GM18508 (cell line): ENCODE data around the gene SYCN.

Experiments used
- ATAC-seq: cut with Tn5 transposase; IDR thresholded peaks from one replicate; pipeline ENCODE4 v1.9.1; 2021; ENCODE audit warnings: moderate number of reproducible peaks; ENCODE audit not compliant: insufficient read depth, unreplicated experiment

SYCN gene

DNA sequence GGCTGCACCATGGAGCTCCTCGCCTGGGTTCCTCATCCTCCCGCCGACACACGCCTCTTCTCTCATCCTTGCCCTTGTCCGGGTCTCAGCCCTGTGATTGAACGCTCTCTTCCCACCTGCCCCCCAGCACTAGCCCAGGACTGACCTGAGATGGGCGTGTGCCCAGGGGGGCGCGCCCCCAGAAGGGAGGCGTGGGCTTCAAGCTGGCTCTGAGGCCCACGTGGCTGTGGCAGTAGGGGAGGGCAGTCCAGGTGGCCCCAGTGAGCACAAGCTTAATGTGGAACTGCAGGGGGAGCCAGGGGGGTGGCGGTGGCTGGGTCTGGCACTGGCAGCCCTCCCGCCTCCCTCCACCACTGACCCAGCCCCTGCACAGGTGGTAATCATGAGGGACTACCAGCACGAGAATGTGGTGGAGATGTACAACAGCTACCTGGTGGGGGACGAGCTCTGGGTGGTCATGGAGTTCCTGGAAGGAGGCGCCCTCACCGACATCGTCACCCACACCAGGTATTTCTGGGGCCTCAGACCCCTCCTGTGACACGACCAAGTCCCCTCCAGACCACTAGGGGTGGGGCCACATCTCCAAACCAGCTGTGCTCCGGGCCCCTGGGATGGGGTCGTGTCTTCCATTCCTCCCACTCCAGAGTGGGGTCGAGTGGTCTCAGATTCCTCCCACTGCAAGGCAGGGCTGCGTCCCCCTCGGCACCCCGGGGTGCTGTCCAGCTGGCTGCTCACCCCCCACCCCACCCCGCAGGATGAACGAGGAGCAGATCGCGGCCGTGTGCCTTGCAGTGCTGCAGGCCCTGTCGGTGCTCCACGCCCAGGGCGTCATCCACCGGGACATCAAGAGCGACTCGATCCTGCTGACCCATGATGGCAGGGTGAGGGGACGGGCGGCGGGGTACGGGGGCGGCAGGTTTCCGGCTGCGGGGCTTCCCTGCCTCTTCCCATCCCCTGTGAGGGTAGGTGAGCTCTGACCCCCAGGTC is 29.2 kb downstream of the SYCN start:
- ATAC-seq = no peak

DNA sequence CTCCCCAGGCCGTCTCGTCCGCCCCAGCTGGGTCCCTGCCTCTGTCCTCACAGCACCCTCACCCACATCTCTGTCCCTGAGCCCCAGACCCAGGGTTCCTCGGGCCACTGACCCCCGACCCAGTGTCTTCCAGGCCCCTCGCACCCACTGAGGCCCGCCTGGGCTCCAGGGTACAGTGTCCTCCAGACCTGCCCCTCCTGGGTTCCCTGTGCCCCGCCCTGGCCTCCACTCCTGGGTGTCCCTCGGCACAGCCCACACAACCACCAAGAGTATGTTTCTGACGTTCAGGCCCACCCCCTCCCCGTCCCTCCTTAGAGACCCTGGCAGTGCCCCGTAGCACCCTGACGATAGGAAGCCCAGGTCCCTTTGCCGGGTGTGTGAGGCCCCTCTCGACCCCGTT is 29.9 kb downstream of the SYCN start:
- no peak for ATAC-seq

DNA sequence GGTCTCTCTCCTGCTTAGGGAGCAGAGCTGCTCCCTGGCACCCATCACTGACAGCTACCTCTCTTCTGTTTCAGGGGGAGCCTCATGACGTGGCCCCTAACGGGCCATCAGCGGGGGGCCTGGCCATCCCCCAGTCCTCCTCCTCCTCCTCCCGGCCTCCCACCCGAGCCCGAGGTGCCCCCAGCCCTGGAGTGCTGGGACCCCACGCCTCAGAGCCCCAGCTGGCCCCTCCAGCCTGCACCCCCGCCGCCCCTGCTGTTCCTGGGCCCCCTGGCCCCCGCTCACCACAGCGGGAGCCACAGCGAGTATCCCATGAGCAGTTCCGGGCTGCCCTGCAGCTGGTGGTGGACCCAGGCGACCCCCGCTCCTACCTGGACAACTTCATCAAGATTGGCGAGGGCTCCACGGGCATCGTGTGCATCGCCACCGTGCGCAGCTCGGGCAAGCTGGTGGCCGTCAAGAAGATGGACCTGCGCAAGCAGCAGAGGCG is 30.5 kb downstream of the SYCN start:
- ATAC-seq = no peak

DNA sequence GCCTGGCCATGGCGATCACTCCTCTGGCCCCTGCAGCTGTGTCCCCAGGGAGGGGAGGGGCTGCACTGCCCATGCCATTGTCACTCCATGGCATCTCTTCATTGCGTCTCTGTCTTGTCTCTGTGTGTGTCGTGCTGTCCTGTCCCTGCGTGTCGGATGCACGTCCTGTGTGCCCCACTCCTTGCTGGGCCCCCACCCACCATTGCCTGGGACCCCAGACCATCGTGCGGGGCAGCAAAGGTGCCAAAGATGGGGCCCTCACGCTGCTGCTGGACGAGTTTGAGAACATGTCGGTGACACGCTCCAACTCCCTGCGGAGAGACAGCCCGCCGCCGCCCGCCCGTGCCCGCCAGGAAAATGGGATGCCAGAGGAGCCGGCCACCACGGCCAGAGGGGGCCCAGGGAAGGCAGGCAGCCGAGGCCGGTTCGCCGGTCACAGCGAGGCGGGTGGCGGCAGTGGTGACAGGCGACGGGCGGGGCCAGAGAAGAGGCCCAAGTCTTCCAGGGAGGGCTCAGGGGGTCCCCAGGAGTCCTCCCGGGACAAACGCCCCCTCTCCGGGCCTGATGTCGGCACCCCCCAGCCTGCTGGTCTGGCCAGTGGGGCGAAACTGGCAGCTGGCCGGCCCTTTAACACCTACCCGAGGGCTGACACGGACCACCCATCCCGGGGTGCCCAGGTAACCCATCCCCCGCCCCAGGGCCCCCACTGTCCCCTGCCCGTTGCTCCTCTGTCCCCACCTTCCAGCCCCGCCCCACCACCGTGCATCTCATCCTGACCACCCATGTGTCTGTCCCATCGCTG is 31.2 kb downstream of the SYCN start:
- ATAC-seq = no peak

DNA sequence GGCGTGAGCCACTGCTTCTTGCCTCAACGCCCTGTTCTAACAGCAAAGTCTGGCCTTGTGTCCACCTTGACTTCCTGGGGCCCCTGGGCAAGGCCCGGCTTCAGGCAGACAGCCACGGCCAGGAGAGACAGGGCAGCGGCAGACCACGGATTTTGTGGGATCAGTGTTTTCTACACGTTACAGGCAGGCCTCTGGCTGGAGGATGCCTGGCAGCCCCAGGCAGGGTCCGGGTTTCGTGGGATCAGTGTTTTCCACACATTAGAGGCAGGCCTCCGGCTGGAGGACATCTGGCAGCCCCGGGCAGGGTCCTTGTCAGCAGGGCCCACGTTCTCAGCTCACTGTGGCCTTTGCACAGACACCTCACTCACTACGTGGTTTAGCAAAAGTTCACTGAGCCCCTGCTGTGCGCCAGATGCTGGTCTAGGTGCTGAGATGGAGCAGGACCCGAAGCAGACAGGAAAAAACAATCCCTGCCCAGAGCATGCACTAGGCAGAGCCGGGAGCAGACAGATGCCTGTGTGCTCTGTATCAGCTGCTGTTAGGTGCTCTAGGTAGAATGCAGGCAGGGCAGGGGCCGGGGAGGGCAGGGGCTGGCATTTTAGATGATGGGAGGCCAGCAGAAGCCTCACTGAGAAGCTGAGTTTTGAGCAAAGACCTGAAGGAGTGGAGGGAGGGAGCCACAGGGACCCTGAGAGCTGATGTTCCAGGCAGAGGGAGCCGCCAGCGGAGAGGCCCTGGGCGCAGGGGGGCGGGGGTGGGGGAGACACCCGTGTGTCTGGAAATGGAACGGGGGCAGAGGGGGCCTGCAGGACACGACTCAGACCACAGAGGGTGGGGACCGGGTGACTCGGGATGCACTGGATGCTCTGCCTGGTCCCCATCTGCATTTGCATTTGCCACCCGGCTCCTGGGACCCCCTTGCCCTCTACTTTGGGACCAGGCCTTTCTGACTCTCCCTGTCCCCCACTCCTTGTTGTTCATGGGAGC is 32.3 kb downstream of the SYCN start:
- no peak for ATAC-seq

DNA sequence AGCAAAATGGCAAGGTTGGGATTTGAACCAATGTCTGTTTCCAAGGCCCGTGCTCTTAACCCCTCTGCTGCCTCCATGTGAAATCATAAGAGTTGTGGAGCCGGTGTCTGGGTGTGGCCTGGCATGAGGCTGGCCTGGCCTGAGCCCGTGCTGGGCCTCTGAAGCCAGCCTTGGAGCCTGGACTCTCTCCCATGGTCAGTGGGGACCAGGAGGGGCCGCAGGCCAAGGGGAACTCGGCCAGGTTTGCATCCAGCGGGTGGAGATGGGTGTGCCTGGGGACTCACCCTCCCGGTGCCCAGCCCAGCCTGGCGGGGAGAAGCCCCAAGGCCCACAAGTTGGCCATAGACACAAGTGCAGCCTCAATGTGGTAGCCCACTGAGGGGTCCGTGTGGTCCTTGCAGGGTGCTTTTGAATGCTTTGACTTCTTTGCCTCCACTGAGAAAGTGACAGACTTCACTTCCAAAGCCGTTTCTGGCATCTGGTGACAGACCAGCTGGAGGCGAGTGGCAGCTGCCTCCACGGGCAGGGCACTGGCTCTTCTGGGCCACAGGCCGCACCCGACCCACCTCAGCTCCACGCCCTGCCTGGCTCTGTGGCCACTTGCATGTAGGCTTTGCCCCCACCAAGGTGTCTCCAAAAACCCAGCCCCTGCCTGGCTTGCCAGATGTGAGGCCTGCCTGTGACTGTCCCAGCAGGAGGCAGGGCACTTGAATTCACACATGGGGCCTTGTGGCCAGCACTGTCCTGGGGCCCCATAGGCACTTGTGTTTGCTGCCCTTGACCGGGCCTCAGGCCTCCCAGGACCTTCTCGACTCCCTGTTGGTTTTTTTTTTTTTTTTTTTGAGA is 33.5 kb downstream of the SYCN start:
- no peak for ATAC-seq

DNA sequence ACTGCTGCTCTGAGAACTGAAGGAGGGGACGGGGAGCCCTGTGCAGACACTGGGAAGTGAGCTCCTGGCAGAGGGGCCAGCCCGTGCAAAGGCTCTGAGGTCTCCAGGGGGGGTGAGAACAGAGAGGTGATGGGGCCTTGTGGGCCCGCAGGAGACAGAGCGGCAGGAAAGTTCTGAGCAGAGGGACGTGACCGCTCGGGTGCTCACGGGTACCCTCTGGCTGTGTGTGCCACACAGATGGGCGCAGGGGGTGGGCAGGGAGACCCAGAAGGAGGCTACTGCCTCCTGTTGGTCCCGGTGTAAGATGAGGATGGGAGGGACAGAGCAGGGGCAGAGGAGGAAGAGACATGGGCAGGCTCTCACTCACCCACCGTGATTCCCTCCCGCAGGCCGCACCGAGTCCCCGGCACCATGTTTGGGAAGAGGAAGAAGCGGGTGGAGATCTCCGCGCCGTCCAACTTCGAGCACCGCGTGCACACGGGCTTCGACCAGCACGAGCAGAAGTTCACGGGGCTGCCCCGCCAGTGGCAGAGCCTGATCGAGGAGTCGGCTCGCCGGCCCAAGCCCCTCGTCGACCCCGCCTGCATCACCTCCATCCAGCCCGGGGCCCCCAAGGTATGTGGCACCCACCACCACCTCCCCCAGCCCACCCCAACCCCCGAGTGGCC is 34.8 kb downstream of the SYCN start:
- no peak for ATAC-seq

DNA sequence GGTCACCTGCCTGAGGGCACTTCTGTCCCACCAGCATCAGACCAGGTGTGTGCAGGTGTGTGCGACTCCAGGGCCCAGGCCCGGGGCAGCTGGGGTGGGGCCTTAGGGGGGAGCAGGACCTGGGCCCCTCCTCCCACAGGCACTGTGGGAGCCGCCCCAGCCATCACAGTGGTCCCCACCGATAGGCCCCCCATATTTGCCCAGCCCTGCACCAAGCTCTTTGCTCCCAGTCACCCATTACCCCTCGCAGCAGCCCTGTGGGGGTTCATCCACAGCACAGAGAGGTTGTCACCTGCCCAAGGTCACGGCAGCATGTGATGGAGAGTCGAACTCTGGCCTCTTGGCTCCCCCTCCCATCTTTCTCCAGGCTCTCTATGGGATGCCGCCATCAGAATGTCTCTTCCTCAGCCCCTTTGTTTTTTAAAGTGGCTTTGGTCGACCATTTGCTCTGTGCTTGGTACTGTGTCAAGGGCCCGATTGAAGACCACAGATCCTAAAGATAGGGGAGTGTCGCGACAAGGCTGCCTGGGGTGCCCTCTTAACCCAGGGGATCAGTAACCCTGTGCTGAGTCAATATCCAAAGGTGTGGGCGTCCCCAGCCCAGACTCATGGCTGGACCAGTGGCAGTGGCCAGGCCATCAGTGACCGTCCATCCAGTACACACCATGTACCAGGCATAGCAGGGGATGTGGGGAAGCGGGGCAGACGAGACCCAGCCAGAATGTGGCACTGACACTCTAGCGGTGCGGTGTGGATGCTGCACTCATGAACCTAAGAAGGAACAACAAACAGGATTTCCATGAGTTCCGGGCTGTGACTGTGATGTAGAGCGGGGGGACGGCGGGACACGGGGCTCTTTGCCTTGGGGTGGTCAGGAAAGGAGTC is 35.6 kb downstream of the SYCN start:
- no peak for ATAC-seq

DNA sequence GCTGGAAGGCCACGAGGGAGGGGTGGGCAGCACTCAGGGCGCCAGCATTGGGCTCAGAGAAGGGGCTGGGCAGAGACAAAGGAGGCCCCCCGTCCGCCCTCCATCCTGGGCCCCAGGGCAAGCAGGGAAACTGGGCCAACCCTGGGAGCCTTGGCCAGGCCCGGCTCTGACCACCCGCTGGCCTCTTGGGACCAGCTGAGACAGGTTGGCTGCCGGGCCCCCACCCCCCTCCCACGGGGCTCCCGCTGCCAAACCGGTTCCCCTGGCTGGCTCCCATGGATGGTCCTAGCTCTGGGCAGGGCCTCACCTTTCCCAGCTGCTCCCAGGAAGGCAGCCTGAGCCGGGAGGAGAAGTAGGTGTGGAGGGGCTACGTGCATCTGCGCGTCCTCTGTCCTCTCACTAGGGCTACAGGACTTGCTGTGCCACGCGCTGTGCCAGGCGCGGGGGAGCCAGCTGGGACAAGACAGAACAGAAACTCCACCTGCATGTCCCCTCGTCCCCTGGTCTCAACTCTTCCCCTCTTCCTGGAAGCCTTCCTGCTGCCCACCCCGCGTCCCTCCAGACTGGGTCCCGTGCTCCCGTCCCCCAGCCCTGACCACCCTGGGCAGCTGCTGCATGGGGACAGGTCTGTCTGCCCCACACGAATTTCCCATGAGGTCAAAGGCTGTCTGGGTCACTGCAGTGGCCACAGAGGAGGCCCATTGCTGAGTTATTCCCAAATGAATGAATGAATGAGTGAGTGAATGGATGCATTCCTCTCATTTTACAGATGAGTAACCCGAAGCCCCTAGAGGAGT is 36.4 kb downstream of the SYCN start:
- no peak for ATAC-seq

DNA sequence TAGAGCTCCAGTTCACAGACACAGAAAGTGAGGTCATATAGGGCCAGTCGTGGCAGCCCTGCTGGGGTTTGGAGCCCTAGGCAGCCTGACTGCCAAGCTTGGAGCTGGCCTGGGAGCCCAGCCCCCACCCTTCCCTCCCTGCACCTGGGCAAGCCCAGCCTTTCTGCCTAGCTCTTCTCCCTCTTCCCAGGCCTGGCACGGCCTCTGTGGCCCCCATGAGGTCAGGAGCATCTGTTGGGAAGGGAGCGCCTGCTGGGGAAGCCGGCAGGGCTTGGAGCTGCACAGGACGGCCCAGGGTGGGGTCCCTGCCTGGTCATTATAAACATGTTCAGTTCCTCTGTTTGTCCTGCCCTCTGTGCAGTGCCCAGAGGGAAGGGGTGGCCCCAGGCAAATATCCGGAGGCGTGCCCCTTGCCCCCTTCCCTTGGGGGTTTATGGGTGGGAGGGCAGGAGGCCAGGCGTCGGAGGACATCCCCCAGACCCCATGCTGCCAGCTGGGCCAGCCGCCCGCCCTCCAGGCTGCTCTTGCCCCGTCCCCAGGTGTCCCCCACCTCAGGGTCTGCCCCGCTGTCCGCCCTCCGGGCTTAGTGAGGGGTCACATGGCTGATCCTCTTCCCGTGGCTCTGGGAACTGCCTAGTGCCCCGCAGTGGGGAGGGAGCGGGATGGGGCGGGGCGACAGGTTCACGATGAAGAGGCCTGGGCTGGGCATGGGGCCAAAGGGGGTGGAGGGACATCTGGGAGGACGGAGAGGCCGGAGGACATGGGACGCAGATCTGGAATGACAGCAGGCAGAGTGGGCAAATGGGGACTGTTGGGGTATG is 37.3 kb downstream of the SYCN start:
- no peak for ATAC-seq

DNA sequence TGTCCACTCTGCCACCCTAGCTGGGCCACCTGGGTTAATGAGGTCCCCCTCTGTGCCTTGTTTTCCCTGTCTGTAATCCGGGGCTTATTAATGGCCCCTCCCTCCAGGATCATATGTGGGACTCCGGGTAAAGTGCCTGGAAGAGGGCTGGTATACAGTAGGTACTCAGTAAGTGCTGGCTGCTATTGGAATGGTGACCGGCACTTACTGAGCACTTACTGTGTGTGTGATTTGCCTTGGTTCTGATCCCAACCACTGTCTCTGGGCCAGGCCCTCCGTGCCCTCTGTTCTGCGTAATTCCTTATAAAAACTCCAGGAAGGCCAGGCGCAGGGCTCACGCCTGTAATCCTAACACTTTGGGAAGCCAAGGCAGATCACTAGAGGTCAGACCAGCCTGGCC is 38.2 kb downstream of the SYCN start:
- no peak for ATAC-seq

DNA sequence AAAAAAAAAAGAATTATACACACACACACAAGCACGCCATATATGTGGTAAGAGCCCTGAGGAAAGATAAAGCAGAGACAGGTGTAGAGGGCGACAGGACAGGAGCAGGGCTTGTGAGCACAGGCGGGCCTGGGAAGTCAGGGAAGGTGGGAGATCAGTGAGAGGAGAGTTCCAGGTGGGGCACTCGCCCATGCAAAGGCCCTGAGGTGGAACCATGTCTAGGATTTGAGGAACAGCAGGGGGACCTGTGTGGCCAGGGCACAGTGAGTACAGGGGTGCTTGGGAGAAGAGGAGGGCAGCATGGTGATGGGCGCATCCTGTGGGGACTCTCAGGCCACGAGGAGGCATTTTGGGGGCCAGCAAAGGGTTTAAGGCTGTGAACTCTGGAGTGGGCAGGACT is 39.8 kb downstream of the SYCN start:
- ATAC-seq = no peak

DNA sequence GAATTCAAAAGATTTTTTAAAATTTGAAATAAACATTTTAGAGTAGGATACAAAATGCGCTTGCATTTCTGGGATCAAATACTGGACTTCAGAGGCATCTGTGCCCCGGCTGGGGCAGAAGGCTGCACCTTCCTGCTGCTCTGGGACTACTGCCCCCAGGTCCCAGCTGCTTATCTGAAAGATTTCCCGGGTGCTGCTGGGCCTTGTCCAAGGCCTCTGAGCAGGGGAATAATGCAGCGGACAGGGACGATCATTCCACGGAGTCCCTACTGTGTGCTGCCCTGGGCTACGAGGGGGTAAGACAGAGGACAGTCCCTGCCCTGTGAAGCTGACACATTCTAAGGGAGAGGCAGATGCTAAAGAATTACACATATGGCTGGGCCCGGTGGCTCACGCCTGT is 40.4 kb downstream of the SYCN start:
- ATAC-seq = no peak

DNA sequence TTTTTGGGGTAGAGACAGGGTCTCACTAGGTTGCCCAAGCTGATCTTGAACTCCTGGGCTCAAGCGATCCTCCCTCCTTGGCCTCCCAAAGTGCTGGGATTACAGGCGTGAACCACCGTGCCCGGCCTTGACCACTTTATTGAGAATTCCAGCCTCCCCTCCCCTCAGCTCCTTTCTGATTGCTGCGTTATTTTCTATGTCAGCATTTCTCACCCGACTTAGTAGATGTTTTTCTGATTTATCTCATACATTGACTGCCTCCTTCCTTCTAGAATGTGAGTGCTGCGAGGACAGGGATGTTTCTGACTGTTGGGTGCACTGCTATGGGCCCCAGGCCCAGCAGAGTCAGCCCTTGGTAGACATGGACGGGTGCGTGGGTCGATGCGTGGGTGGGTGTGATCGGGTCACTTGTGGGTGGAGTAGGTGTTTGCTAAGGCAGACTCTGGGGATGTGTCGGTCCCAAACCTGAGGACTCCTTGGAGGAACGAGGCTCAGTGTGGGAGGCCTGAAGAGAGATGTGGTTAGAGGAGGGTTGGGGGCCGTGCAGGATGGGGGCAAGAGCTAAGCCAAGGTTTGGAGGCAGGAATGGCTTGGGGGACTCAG is 41.5 kb downstream of the SYCN start:
- no peak for ATAC-seq

DNA sequence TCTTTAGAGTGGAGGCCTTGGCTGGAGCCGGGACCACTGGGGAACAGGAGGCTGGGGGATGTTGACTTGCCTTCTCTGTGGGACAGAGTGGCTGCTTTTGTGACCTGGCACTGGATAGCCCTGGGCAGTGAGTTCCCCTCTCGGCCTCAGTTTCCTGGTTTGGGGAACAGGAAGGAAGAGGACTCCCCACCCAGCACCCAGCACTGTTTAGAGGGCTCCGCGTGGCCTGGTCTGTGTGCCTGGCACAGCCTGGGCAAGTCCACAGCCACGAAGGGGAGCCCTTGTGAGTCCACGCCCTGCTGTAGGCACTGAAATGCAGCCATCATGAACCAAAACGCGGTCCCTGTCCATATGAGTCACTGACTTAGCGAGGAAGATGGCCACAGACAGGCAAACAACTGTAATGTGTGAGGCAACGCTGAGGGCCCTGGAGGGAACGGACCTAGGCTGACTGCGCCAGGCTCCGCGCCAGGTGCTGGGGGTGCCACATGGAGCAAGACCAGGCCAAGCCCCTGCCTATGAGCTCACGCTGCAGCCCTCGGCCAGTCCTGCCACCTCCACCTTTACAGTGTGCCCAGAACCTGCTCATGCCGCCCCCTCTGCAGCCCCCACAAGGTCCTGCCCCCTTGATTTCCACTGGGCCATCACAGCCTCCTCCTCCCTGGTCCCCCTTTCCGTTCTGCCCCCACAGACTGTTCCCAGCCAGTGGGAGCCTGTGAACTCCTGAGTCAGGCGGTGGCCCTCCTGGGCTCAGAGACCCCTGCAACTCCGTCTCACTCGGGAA is 43.0 kb downstream of the SYCN start:
- no peak for ATAC-seq
